SIG-M5 treated with dmso at 0.1 percent for 504 hours (cell line): ENCODE data around the gene EID1.
"Not testable (repeated sequence)": the region's sequence is repeated elsewhere in the genome, so short reads cannot be mapped to it uniquely, and the experiment has no call there.

ENCODE experiments used
- DNase-seq: peaks from one replicate; lab custom pipeline; 2025; ENCODE audit not compliant: unreplicated experiment; lab: John Stamatoyannopoulos, UW

EID1 gene

DNA sequence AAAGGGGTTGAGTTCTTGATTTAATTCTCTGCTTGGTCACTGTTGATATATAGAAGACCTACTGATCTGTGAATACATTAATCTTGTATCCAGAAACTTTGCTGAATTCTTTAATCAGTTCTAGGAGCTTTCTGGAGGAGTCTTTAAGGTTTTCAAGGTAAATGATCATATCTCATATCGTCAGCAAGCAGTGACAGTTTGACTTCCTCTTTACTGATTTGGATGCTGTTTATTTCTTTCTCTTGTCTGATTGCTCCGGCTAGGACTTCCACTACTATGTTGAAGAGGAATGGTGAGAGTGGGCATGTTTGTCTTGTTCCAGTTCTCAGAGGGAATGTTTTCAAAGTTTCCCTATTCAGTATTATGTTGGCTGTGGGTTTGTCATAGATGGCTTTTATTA is 31.4 kb downstream of the EID1 start:
- DNase-seq, result not testable (repeated sequence)

- not testable (repeated sequence) for DNase-seq
Observed at GRCh38 chr15:48910554-48910953, 32.6 kb downstream of the EID1 start.

DNA sequence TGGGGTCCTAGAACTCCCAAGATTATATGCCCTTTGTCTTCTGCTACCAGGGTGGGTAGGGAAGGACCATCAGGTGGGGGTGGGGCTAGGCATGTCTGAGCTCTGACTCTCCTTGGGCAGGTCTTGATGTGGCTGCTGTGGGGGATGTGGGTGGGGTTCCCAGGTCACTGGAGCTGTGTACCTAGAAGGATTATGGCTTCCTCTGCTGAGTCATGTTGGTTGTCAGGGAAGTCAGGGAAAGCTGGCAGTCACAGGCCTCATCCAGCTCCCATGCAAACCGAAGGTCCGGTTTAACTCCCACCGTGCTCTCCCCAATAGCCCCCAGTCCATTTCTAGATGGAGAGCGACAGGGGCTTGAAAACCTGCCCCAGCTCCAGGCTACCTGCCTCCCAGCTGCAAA is 35.2 kb downstream of the EID1 start:
- DNase-seq, result no peak

DNA sequence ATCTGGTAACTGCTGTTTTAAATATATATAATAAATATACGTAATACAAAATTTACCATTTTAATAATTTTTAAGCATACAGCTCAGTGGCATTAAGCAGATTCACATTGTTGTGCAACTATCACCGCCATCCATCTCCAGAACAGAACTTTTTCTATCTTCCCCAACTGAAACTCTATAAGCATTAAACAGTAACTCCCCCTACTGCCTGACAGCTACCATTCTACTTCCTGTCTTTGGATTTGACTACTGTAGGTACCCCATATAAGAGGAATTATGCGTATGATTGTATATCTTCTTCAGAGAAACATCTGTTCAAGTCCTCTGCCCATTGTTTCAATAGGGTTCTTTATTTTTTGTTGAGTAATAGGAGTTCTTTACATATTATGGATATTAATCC is 36.8 kb downstream of the EID1 start:
- DNase-seq, result peak; percentile 42

DNA sequence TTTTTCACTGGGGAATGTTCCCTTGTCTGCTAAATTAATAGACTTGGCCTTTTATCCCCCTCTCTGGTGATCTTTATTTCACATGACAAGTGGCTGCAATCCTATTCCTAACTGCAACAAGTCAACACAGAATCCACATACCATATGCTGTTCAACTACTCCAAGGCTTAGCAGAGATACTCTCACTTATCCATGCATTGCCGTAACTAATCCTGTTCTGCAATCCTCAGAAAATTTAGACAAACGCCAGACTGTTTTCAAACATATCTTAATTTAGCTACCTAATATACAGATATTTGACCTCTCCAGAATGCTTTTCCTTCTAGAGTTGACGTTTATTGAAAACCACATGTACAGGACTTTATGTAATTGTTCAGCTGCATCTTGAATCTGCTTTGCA is 37.9 kb downstream of the EID1 start:
- no peak for DNase-seq

DNA sequence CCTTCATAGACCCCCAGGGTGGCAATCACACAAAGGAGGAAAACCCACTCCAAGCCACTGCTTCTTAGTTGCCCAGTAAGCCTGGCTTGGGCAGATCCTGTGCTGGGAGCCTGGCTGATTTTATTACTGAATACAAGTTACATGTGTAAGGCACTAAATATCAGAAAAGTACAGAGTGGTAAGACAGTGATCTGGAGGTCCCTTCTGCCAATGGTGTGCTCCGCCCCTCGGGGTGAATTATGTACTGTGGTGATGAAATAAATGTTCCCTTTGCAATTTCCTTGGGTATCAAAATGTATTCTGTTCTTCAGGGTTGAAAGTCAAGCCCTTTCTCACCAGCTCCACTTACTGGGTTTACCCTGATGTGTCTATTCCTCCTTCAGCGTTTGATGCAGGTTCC is 38.8 kb downstream of the EID1 start:
- no peak for DNase-seq

GRCh38 chr15:48922046-48922445 is 44.1 kb downstream of the EID1 start:
- DNase-seq, result no peak

- DNase-seq, result no peak
Observed at GRCh38 chr15:48924528-48925393, 46.8 kb downstream of the EID1 start.

DNA sequence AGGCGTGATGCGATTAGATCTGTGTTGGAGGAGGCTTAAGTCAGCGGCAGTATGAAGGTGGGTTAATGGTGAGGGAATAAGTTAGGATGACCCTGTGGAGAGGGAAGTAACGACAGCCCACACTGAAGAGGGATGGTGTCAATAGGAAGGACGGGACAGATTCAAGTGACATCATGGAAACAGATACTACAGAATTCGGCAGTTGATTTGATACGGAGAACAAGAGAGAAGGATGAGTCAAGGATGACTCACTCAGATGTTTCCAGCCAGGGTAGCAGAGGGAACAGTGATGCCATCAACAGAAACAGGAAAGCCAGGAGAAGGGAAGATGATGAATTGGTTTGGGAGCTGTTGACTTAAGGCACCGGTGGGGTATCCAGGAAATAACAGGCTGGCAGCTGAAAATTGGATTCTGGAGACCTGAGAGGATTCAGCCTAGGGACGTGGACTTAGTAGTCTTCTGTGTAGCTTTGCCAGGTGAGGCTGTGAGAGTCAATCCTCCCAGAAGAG is 47.8 kb downstream of the EID1 start:
- peak; percentile 26 for DNase-seq

- no peak for DNase-seq
Observed at GRCh38 chr15:48928877-48929538, 51.1 kb downstream of the EID1 start.

DNA sequence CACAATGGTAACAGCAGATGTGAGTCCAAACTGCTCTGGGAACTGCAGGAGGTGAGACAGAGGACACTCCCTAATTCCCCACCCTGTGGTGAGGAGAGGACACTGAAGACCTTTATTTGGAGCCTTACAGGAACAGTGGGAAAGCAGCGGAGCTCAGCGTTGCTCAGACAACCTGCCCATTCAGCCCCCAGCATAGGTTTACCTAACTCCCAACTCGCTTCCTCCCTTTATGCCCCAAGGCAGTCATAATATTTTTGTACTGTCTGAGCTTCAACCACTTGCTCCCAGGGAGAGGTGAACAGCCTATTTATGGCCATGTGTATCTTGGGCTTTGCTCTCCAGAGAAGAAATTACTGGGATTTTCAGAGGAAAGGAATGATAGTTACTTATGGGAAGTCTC is 51.7 kb downstream of the EID1 start:
- DNase-seq, result no peak
